Glutamatergic neuron (in vitro differentiated cells): ENCODE measurements around the gene ACLY. TPM values are rescaled to one million over a fixed set of nuclear protein-coding genes. Genes with fewer than 3 reads are reported as not detected.

Source experiments
- DNase-seq: peaks from one replicate; pipeline ENCODE4 v3.0.0; 2022
- H3K27ac Mint-ChIP-seq: one replicate; pipeline ENCODE4 v1.8.0; 2020; ENCODE audit warnings: mild to moderate bottlenecking, mixed read lengths, inconsistent platforms; ENCODE audit not compliant: unreplicated experiment
- H3K27me3 Mint-ChIP-seq: one replicate; pipeline ENCODE4 v1.8.0; 2020; ENCODE audit warnings: mild to moderate bottlenecking, moderate library complexity, mixed read lengths, inconsistent platforms; ENCODE audit not compliant: unreplicated experiment
- H3K36me3 Mint-ChIP-seq: one replicate; pipeline ENCODE4 v1.8.0; 2020; ENCODE audit warnings: mild to moderate bottlenecking, mixed read lengths, inconsistent platforms; ENCODE audit not compliant: unreplicated experiment
- H3K4me1 Mint-ChIP-seq: one replicate; pipeline ENCODE4 v1.8.0; 2020; ENCODE audit warnings: mild to moderate bottlenecking, low read depth, mixed read lengths, inconsistent platforms; ENCODE audit not compliant: unreplicated experiment
- H3K4me3 Mint-ChIP-seq: one replicate; pipeline ENCODE4 v1.8.0; 2020; ENCODE audit warnings: mild to moderate bottlenecking, mixed read lengths, inconsistent platforms; ENCODE audit not compliant: unreplicated experiment
- H3K9me3 Mint-ChIP-seq: one replicate; pipeline ENCODE4 v1.8.0; 2020; ENCODE audit warnings: mild to moderate bottlenecking, moderate library complexity, mixed read lengths, inconsistent platforms; ENCODE audit not compliant: unreplicated experiment
- CTCF ChIP-seq: fragments of 200-600 bp; sonication (generic); IDR thresholded peaks from one replicate; pipeline ENCODE4 v1.5.0; 2021; ENCODE audit not compliant: partially characterized antibody, unreplicated experiment
- total RNA-seq: library from RNA; stranded (reverse); fragmentation: NEBNext Ultra II Directional; extraction: Animal tissue kit (Norgen Biotek cat#: 25700); gene quantifications from one replicate; pipeline ENCODE4 v1.2.1, GENCODE V29; 2021; ENCODE audit not compliant: unreplicated experiment

ACLY gene
- total RNA-seq, 1 donor from 2014 or later: 625 TPM

- no peaks in the 10 kb centered on the region for H3K36me3 Mint-ChIP-seq
- peaks cover 6% of the 10 kb centered on the region for H3K9me3 Mint-ChIP-seq
- TF ChIP-seq CTCF: no peak
- no peak overlapping the region for H3K27ac Mint-ChIP-seq
- peaks cover 50% of the 10 kb centered on the region for H3K4me1 Mint-ChIP-seq
- peaks cover 6% of the 10 kb centered on the region for H3K27me3 Mint-ChIP-seq
- DNase-seq: no peak
- no peak overlapping the region for H3K4me3 Mint-ChIP-seq
Measured at GRCh38 chr17:41912925-41913324, 5.8 kb downstream of the ACLY start.

- H3K27ac Mint-ChIP-seq: peak overlapping the region; percentile 38
- H3K4me3 Mint-ChIP-seq: peak overlapping the region; percentile 15
- DNase-seq: no peak
- no peak for TF ChIP-seq CTCF
- H3K4me1 Mint-ChIP-seq: peaks cover 43% of the 10 kb centered on the region
- no peaks in the 10 kb centered on the region for H3K36me3 Mint-ChIP-seq
- peaks cover 12% of the 10 kb centered on the region for H3K9me3 Mint-ChIP-seq
- H3K27me3 Mint-ChIP-seq: peaks cover 11% of the 10 kb centered on the region
Measured at GRCh38 chr17:41910701-41911391, 7.9 kb downstream of the ACLY start.

- H3K4me1 Mint-ChIP-seq: peaks cover 26% of the 10 kb centered on the region
- no peak overlapping the region for H3K4me3 Mint-ChIP-seq
- no peaks in the 10 kb centered on the region for H3K36me3 Mint-ChIP-seq
- TF ChIP-seq CTCF: no peak
- no peak overlapping the region for H3K27ac Mint-ChIP-seq
- peaks cover 16% of the 10 kb centered on the region for H3K9me3 Mint-ChIP-seq
- H3K27me3 Mint-ChIP-seq: peaks cover 13% of the 10 kb centered on the region
- no peak for DNase-seq
Measured at GRCh38 chr17:41909088-41909487, 9.7 kb downstream of the ACLY start.

- Mint-ChIP-seq H3K27ac (peak overlapping the region; percentile 77), H3K27me3 (peaks cover 13% of the 10 kb centered on the region), H3K4me1 (peaks cover 18% of the 10 kb centered on the region), H3K36me3 (no peaks in the 10 kb centered on the region), H3K4me3 (peak overlapping the region; percentile 39), H3K9me3 (peaks cover 16% of the 10 kb centered on the region)
- TF ChIP-seq CTCF: no peak
- no peak for DNase-seq
Measured at GRCh38 chr17:41907633-41908539, 10.9 kb downstream of the ACLY start.

GRCh38 chr17:41907185-41907556 is 11.6 kb downstream of the ACLY start:
- Mint-ChIP-seq H3K36me3 (no peaks in the 10 kb centered on the region), H3K27ac (peak overlapping the region; percentile 77), H3K4me1 (peaks cover 14% of the 10 kb centered on the region), H3K27me3 (peaks cover 10% of the 10 kb centered on the region), H3K9me3 (peaks cover 16% of the 10 kb centered on the region), H3K4me3 (no peak overlapping the region)
- no peak for TF ChIP-seq CTCF
- DNase-seq: no peak
